HCT116 (cell line): Measurements from ENCODE around the gene GABRB3. TPM values are rescaled to one million over a fixed set of nuclear protein-coding genes. Genes with fewer than 3 reads are reported as not detected.

ENCODE experiments used
- ATAC-seq: fragments of 200-7000 bp; cut with Tn5 transposase; 2 replicates; pipeline ENCODE4 v1.9.1; 2020; ENCODE audit warnings: mild to moderate bottlenecking, moderate library complexity
- BruUV-seq: library from RNA; stranded (reverse); fragments of 400-500 nt; replicated peaks from 2 replicates; lab custom pipeline; 2021; lab: Mats Ljungman, UMichigan
- CTCF ChIA-PET: fragments of 300-600 bp; sonication (Branson Sonifier 250); formaldehyde crosslinking; loops from one replicate; lab custom pipeline; 2021; ENCODE audit warnings: antibody characterized with exemption; lab: Charles Lee
- POLR2A ChIA-PET: fragments of 300-600, 350-600 bp; sonication (Branson Sonifier 250); formaldehyde crosslinking; loops from one replicate; lab custom pipeline; 2021; ENCODE audit warnings: antibody characterized with exemption; lab: Charles Lee
- RAD21 ChIA-PET, 2 experiments: fragments of 300-600 bp; sonication (Branson Sonifier 250); formaldehyde crosslinking; loops; one replicate each; lab custom pipeline; 2023; ENCODE audit warnings: low total read pairs in 2 of 2; ENCODE audit not compliant: uncharacterized antibody in 2 of 2, unreplicated experiment in 2 of 2, low non-redundant PET in 1 of 2; lab: Charles Lee
- DNase-seq: peaks from one replicate; pipeline ENCODE4 v3.0.0-alpha.2; 2010; ENCODE audit warnings: low read depth, low spot score
- H2AFZ ChIP-seq: fragments of 200-600 bp; shearing (Covaris generic), sonication (generic); 2 replicates; pipeline ENCODE4 v1.6.1; 2017; ENCODE audit warnings: low read depth, mixed run types, mixed read lengths, antibody characterized with exemption, low read length; ENCODE audit not compliant: poor library complexity, severe bottlenecking
- H3K27ac ChIP-seq: 2 replicates; pipeline ENCODE4 v1.5.1; 2012; ENCODE audit warnings: low read depth, low read length
- H3K27me3 ChIP-seq: fragments of 200-600 bp; sonication (generic); 2 replicates; pipeline ENCODE4 v1.6.1; 2016; ENCODE audit warnings: mixed run types, low read length, mixed read lengths; ENCODE audit not compliant: insufficient read depth
- H3K36me3 ChIP-seq, 2 experiments: fragments of 200-500 bp in 1 of 2; fragments of 200-600 bp in 1 of 2; sonication (Bioruptor generic) in 1 of 2; sonication (generic) in 1 of 2; 2 replicates each; pipeline versions ENCODE4 v1.5.1 to v1.6.1; 2014 to 2016; ENCODE audit warnings: low read length in 2 of 2, inconsistent platforms in 1 of 2, mixed read lengths in 1 of 2, mixed run types in 1 of 2; ENCODE audit not compliant: insufficient read depth in 2 of 2, control insufficient read depth in 1 of 2
- H3K4me1 ChIP-seq, 2 experiments: fragments of 200-600 bp in 1 of 2; sonication (generic) in 1 of 2; 2 replicates each; pipeline versions ENCODE4 v1.5.1 to v1.6.1; 2012 to 2017; ENCODE audit warnings: low read length in 2 of 2, inconsistent platforms in 1 of 2, mild to moderate bottlenecking in 1 of 2, mixed read lengths in 1 of 2, mixed run types in 1 of 2, moderate library complexity in 1 of 2; ENCODE audit not compliant: insufficient read depth in 2 of 2, control insufficient read depth in 1 of 2
- H3K4me2 ChIP-seq: fragments of 200-600 bp; sonication (generic); 2 replicates; pipeline ENCODE4 v1.6.1; 2017; ENCODE audit warnings: mixed run types, low read length, mixed read lengths
- H3K4me3 ChIP-seq, 2 experiments: fragments of 200-600 bp in 1 of 2; sonication (generic) in 1 of 2; replicated peaks in 1 of 2; 2 replicates each; pipeline ENCODE4 v1.5.1; 2011 to 2016; ENCODE audit warnings: low read length in 2 of 2, control low read depth in 1 of 2, low read depth in 1 of 2, mild to moderate bottlenecking in 1 of 2, mixed read lengths in 1 of 2, mixed run types in 1 of 2
- H3K79me2 ChIP-seq: fragments of 200-600 bp; sonication (generic); 2 replicates; pipeline ENCODE4 v1.6.1; 2017; ENCODE audit warnings: mild to moderate bottlenecking, mixed run types, low read length, moderate library complexity, mixed read lengths; ENCODE audit not compliant: insufficient read depth
- H3K9ac ChIP-seq: fragments of 200-600 bp; sonication (generic); 2 replicates; pipeline ENCODE4 v1.6.1; 2016; ENCODE audit warnings: low read length, mixed read lengths
- H3K9me2 ChIP-seq: fragments of 200-600 bp; sonication (generic), shearing (Covaris generic); 2 replicates; pipeline ENCODE4 v1.6.1; 2017; ENCODE audit warnings: mixed run types, mild to moderate bottlenecking, moderate library complexity; ENCODE audit not compliant: insufficient read depth
- H3K9me3 ChIP-seq, 2 experiments: fragments of 200-500 bp in 1 of 2; fragments of 200-600 bp in 1 of 2; sonication (Bioruptor generic) in 1 of 2; sonication (generic) in 1 of 2; 2 replicates each; pipeline ENCODE4 v1.6.1; 2014 to 2017; ENCODE audit warnings: low read length in 2 of 2, mixed read lengths in 2 of 2, inconsistent platforms in 1 of 2, low read depth in 1 of 2, mild to moderate bottlenecking in 1 of 2, mixed run types in 1 of 2, moderate library complexity in 1 of 2; ENCODE audit not compliant: control insufficient read depth in 1 of 2, insufficient read depth in 1 of 2
- H4K20me1 ChIP-seq: fragments of 200-600 bp; sonication (generic), shearing (Covaris generic); 2 replicates; pipeline ENCODE4 v1.6.1; 2017; ENCODE audit warnings: mixed run types, mild to moderate bottlenecking, moderate library complexity; ENCODE audit not compliant: insufficient read depth
- CBX3 ChIP-seq: IDR thresholded peaks from 2 replicates; pipeline ENCODE4 v1.6.1; 2012; ENCODE audit warnings: low read depth
- ELF1 ChIP-seq: IDR thresholded peaks from 2 replicates; pipeline ENCODE4 v1.6.1; 2012; ENCODE audit warnings: low read depth, borderline replicate concordance
- EZH2 ChIP-seq: fragments of 200-600 bp; sonication (generic); IDR thresholded peaks from 2 replicates; pipeline ENCODE4 v1.6.1; 2017; ENCODE audit warnings: antibody characterized with exemption, mixed run types
- FOSL1 ChIP-seq: IDR thresholded peaks from 2 replicates; pipeline ENCODE4 v1.6.1; 2012; ENCODE audit warnings: low read depth
- JUND ChIP-seq: IDR thresholded peaks from 2 replicates; pipeline ENCODE4 v1.6.1; 2012
- RAD21 ChIP-seq: IDR thresholded peaks from 2 replicates; pipeline ENCODE4 v1.6.1; 2012; ENCODE audit warnings: low read depth, mild to moderate bottlenecking
- ZFX ChIP-seq: fragments of 450-650 bp; IDR thresholded peaks from 2 replicates; pipeline ENCODE4 v1.6.1; 2017
- intact Hi-C: fragments of 100-400 bp; cut with micrococcal nuclease; formaldehyde crosslinking; loops from 2 replicates; pipeline ENCODE4 v1.10.0; 2022
- total RNA-seq: library from RNA; stranded (reverse); gene quantifications from one replicate; pipeline ENCODE4 v1.2.1, GENCODE V29; 2021; ENCODE audit not compliant: unreplicated experiment
- TF ChIP-seq, protein P1 (sequence below), 3 experiments: fragments of 200-600 bp in 1 of 3; sonication (generic) in 1 of 3; IDR thresholded peaks in 2 of 3; conservative IDR thresholded peaks in 1 of 3; 2 replicates each; pipeline ENCODE4 v1.5.1; 2012 to 2017; ENCODE audit warnings: low read depth in 2 of 3, low read length in 2 of 3, antibody characterized with exemption in 1 of 3, borderline replicate concordance in 1 of 3, control low read depth in 1 of 3, mild to moderate bottlenecking in 1 of 3, mixed read lengths in 1 of 3, mixed run types in 1 of 3, moderate library complexity in 1 of 3; ENCODE audit not compliant: insufficient read depth in 1 of 3
- TF ChIP-seq, protein P2 (sequence below): IDR thresholded peaks from 2 replicates; pipeline ENCODE4 v1.6.1; 2011; ENCODE audit warnings: mild to moderate bottlenecking, low read length, moderate library complexity; ENCODE audit not compliant: insufficient replicate concordance; ENCODE audit errors: extremely low read depth

GABRB3 gene
- total RNA-seq, 1 experiment from 2014 or later: 0.52 TPM

DNA sequence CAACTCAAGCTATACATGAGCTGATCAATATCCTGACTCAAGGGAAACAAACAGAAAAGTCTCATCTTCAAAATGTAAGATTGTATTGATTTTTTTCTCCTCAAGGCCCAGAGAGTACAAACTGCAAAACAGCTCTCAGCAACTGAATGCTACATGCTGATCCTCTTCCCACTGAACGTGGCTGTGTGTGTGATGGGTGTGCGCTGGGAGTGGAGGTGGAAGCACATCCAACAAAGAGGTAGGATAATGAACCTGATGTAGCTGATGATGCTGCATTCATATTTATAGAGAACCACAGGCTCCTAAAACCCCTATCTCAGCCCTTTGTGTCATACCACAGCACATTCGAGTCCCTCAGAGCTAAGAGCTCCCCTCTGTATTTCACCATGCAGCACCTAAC lies 56.8 kb downstream of the GABRB3 start:
- DNase-seq: no peak
- Histone ChIP-seq H4K20me1 (no peaks in the 10 kb centered on the region), H3K4me1 (no peaks in the 10 kb centered on the region), H3K27me3 (no peaks in the 10 kb centered on the region), H3K9me3 (peaks cover 8 to 46% of the 10 kb centered on the region in 2 experiments; a peak in 2 of 4 replicates), H3K36me3 (no peaks in the 10 kb centered on the region), H3K9ac (no peak overlapping the region), H3K4me2 (no peak overlapping the region), H3K27ac (no peak overlapping the region), H3K79me2 (no peaks in the 10 kb centered on the region)
- BruUV-seq: no TSS peak
- ATAC-seq: no peak
- intact Hi-C loops: no loop called here
- POLR2A ChIA-PET: no interaction called here
- TF ChIP-seq ELF1 (no peak), ZFX (no peak), EZH2 (no peak), CBX3 (no peak), JUND (no peak), FOSL1 (no peak), RAD21 (no peak)
- TF ChIP-seq, protein P1, sequence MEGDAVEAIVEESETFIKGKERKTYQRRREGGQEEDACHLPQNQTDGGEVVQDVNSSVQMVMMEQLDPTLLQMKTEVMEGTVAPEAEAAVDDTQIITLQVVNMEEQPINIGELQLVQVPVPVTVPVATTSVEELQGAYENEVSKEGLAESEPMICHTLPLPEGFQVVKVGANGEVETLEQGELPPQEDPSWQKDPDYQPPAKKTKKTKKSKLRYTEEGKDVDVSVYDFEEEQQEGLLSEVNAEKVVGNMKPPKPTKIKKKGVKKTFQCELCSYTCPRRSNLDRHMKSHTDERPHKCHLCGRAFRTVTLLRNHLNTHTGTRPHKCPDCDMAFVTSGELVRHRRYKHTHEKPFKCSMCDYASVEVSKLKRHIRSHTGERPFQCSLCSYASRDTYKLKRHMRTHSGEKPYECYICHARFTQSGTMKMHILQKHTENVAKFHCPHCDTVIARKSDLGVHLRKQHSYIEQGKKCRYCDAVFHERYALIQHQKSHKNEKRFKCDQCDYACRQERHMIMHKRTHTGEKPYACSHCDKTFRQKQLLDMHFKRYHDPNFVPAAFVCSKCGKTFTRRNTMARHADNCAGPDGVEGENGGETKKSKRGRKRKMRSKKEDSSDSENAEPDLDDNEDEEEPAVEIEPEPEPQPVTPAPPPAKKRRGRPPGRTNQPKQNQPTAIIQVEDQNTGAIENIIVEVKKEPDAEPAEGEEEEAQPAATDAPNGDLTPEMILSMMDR (IDR thresholded peaks at IDR 0.05 in 2 of 3, conservative IDR thresholded peaks at IDR 0.05 in 1 of 3; ENCODE audit: borderline replicate concordance in 1 of 3, insufficient read depth in 1 of 3, low read depth in 2 of 3, low read length in 2 of 3): no peak
- TF ChIP-seq, protein P2, sequence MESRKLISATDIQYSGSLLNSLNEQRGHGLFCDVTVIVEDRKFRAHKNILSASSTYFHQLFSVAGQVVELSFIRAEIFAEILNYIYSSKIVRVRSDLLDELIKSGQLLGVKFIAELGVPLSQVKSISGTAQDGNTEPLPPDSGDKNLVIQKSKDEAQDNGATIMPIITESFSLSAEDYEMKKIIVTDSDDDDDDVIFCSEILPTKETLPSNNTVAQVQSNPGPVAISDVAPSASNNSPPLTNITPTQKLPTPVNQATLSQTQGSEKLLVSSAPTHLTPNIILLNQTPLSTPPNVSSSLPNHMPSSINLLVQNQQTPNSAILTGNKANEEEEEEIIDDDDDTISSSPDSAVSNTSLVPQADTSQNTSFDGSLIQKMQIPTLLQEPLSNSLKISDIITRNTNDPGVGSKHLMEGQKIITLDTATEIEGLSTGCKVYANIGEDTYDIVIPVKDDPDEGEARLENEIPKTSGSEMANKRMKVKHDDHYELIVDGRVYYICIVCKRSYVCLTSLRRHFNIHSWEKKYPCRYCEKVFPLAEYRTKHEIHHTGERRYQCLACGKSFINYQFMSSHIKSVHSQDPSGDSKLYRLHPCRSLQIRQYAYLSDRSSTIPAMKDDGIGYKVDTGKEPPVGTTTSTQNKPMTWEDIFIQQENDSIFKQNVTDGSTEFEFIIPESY: no peak
- TF ChIP-seq, all 23 proteins: peak for 0
- ChIA-PET CTCF (no interaction called here), RAD21 (no interaction called here)
- no peak overlapping the region for H3K4me3 ChIP-seq
- no peaks in the 10 kb centered on the region for H3K9me2 ChIP-seq
- H2AFZ ChIP-seq: no peak overlapping the region
